Osteoblast (primary cell): ENCODE data around the gene FKBP1A. TPM values are rescaled to one million over a fixed set of nuclear protein-coding genes. Genes with fewer than 3 reads are reported as not detected.
A peak's percentile ranks its signal among the peaks of the same experiment; 100 is the strongest.

Experiments used
- DNase-seq: peaks from one replicate; pipeline ENCODE4 v3.0.0; 2011; ENCODE audit warnings: low spot score, mixed read lengths; ENCODE audit not compliant: insufficient read length; ENCODE audit errors: missing footprints
- H2AFZ ChIP-seq: 2 replicates; pipeline ENCODE4 v1.6.0; 2011; ENCODE audit warnings: mild to moderate bottlenecking, low read length
- H3K27ac ChIP-seq: 2 replicates; pipeline ENCODE4 v1.5.1; 2011; ENCODE audit warnings: mild to moderate bottlenecking, low read depth, low read length, moderate library complexity
- H3K27me3 ChIP-seq: 2 replicates; pipeline ENCODE4 v1.6.0; 2012; ENCODE audit warnings: mild to moderate bottlenecking, control low read depth, inconsistent platforms, low read length, moderate library complexity; ENCODE audit not compliant: insufficient read depth
- H3K36me3 ChIP-seq: 2 replicates; pipeline ENCODE4 v1.5.1; 2011; ENCODE audit warnings: mild to moderate bottlenecking, low read length, control low read depth, moderate library complexity; ENCODE audit not compliant: insufficient read depth
- H3K4me1 ChIP-seq: 2 replicates; pipeline ENCODE4 v1.5.1; 2011; ENCODE audit warnings: mild to moderate bottlenecking, low read length, control low read depth, moderate library complexity; ENCODE audit not compliant: insufficient read depth
- H3K4me2 ChIP-seq: 2 replicates; pipeline ENCODE4 v1.6.0; 2011; ENCODE audit warnings: mild to moderate bottlenecking, low read length; ENCODE audit not compliant: insufficient read depth
- H3K4me3 ChIP-seq: fragments of 200-600 bp; sonication (generic); 3 replicates; pipeline ENCODE4 v1.5.1; 2012; ENCODE audit warnings: mild to moderate bottlenecking, low read length, inconsistent platforms; ENCODE audit not compliant: insufficient read depth
- H3K79me2 ChIP-seq: 2 replicates; pipeline ENCODE4 v1.6.0; 2012; ENCODE audit warnings: mild to moderate bottlenecking, low read length, control low read depth, inconsistent platforms; ENCODE audit not compliant: insufficient read depth
- H3K9me3 ChIP-seq: 2 replicates; pipeline ENCODE4 v1.5.1; 2011; ENCODE audit warnings: low read depth, low read length, control low read depth
- H4K20me1 ChIP-seq: 2 replicates; pipeline ENCODE4 v1.6.0; 2012; ENCODE audit warnings: mild to moderate bottlenecking, low read length, control low read depth; ENCODE audit not compliant: insufficient read depth
- total RNA-seq: library from RNA; depleted of rRNA; stranded (reverse); fragments of >200 nt; gene quantifications from 2 replicates; pipeline ENCODE4 v1.2.3, GENCODE V29; 2012
- TF ChIP-seq, protein P1 (sequence below): IDR thresholded peaks from 2 replicates; pipeline ENCODE4 v1.5.1; 2011; ENCODE audit warnings: mild to moderate bottlenecking, low read depth, low read length, moderate library complexity; ENCODE audit errors: extremely low read depth

FKBP1A gene
- total RNA-seq, 1 donor, result 154 TPM

DNA sequence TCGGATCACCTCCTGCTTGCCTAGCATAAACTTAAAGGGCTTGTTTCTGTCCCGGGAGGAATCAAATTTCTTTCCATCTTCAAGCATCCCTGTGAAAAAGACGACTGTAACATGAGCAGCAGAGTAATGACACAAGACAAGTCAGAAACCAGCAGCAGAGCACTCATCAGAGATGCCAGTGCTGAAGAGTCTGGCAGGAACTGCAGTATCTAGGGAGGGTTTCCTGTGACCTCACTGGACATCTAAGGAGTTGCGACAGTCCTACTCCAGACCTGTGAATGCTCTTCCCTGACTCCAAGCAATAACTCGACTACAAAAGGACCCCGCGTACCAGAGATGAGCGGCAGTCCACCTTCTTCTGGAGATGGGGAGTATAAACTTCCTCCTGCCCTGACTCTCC lies 17.3 kb downstream of the FKBP1A start:
- peak overlapping the region; percentile 73 for H3K27ac ChIP-seq
- peaks cover 45% of the 10 kb centered on the region for H3K4me1 ChIP-seq
- H3K4me3 ChIP-seq, result no peak overlapping the region
- no peak for DNase-seq
- peaks cover 90% of the 10 kb centered on the region for H3K79me2 ChIP-seq
- TF ChIP-seq, protein P1, sequence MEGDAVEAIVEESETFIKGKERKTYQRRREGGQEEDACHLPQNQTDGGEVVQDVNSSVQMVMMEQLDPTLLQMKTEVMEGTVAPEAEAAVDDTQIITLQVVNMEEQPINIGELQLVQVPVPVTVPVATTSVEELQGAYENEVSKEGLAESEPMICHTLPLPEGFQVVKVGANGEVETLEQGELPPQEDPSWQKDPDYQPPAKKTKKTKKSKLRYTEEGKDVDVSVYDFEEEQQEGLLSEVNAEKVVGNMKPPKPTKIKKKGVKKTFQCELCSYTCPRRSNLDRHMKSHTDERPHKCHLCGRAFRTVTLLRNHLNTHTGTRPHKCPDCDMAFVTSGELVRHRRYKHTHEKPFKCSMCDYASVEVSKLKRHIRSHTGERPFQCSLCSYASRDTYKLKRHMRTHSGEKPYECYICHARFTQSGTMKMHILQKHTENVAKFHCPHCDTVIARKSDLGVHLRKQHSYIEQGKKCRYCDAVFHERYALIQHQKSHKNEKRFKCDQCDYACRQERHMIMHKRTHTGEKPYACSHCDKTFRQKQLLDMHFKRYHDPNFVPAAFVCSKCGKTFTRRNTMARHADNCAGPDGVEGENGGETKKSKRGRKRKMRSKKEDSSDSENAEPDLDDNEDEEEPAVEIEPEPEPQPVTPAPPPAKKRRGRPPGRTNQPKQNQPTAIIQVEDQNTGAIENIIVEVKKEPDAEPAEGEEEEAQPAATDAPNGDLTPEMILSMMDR, result no peak
- H2AFZ ChIP-seq, result no peak overlapping the region
- H4K20me1 ChIP-seq, result peaks cover 73% of the 10 kb centered on the region
- H3K27me3 ChIP-seq, result no peaks in the 10 kb centered on the region
- peaks cover 19% of the 10 kb centered on the region for H3K36me3 ChIP-seq
- H3K4me2 ChIP-seq, result peak overlapping the region; percentile 20
- no peaks in the 10 kb centered on the region for H3K9me3 ChIP-seq

DNA sequence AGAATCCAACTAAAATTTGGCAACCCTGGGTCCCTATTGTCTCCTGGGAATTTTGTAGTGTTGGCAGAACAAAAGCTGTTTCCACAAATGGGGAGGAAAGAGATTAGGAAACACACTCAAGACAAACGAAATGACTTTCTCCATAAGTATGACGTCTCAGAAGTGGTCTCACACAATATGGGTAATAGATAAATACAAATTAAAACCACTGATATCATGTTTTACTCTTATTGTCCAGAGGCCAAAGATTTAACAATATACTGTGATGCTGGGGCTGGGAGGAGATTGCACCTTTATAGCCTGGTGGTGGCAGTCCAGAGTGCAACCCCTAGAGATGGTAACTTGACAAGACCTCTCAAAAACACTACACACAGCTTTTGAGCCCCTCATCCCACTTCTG lies 18.6 kb downstream of the FKBP1A start:
- H3K79me2 ChIP-seq, result peaks cover 84% of the 10 kb centered on the region
- H3K36me3 ChIP-seq, result peaks cover 19% of the 10 kb centered on the region
- DNase-seq, result no peak
- TF ChIP-seq, protein P1, result no peak
- no peak overlapping the region for H2AFZ ChIP-seq
- H3K9me3 ChIP-seq, result no peaks in the 10 kb centered on the region
- H3K27ac ChIP-seq, result peak overlapping the region; percentile 0
- no peak overlapping the region for H3K4me2 ChIP-seq
- no peak overlapping the region for H3K4me3 ChIP-seq
- H4K20me1 ChIP-seq, result peaks cover 69% of the 10 kb centered on the region
- H3K4me1 ChIP-seq, result peaks cover 52% of the 10 kb centered on the region
- H3K27me3 ChIP-seq, result no peaks in the 10 kb centered on the region

DNA sequence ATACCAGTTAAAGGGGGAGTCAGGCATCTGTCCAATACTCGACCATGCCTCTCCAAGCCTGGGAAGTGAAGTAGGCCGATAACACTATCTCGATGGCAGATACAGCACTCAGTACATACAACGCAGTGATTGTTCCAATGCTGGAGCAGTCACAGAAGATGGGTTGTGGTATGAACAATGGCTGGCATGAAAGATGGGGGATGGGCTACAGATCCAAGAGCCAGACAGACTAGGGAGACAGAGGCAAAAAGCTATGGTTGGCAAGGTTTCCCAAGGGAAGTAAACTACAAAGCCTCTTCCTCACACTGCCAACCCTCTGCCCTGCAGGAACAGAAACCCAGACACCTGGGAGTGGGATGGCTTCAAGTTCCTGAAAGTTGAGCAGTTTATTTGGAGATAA lies 19.2 kb downstream of the FKBP1A start:
- Histone ChIP-seq H3K79me2 (peaks cover 82% of the 10 kb centered on the region), H3K4me2 (no peak overlapping the region), H3K27me3 (no peaks in the 10 kb centered on the region), H3K27ac (peak overlapping the region; percentile 0), H3K4me3 (no peak overlapping the region), H3K9me3 (no peaks in the 10 kb centered on the region), H2AFZ (no peak overlapping the region), H3K36me3 (peaks cover 19% of the 10 kb centered on the region), H3K4me1 (peaks cover 57% of the 10 kb centered on the region), H4K20me1 (peaks cover 66% of the 10 kb centered on the region)
- no peak for DNase-seq
- TF ChIP-seq, protein P1, result no peak

DNA sequence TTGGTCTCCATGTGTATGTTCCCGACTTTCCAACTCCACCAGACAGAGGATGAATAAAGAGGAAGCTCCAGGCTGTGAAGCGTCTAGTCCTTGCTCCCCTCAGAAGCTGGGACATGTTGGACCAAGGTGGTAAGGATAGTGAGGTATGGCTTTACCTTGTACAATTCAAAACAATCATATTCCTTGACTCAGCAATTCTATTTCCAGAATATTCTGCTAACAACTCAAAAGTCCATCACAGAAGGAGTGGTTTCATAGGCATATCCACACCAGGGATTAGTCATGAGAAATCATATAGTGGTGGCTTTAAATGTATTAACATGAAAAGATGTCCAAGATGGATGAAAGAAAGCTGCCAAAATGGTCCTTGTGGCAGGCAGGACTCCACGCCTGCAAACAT lies 19.8 kb downstream of the FKBP1A start:
- H3K9me3 ChIP-seq, result no peaks in the 10 kb centered on the region
- H3K79me2 ChIP-seq, result peaks cover 82% of the 10 kb centered on the region
- H3K4me2 ChIP-seq, result no peak overlapping the region
- peaks cover 22% of the 10 kb centered on the region for H3K36me3 ChIP-seq
- peaks cover 66% of the 10 kb centered on the region for H4K20me1 ChIP-seq
- DNase-seq, result no peak
- peaks cover 58% of the 10 kb centered on the region for H3K4me1 ChIP-seq
- no peak overlapping the region for H3K4me3 ChIP-seq
- no peaks in the 10 kb centered on the region for H3K27me3 ChIP-seq
- H2AFZ ChIP-seq, result no peak overlapping the region
- no peak overlapping the region for H3K27ac ChIP-seq
- TF ChIP-seq, protein P1, result no peak
